GM18873 (cell line): ENCODE data around the gene PDE6B.

Experiments used
- ATAC-seq: cut with Tn5 transposase; IDR thresholded peaks from one replicate; pipeline ENCODE4 v1.9.1; 2021; ENCODE audit warnings: mild to moderate bottlenecking, moderate library complexity, moderate number of reproducible peaks; ENCODE audit not compliant: unreplicated experiment, low FRiP score

The PDE6B gene

GRCh38 chr4:717601-718320 lies 92.4 kb downstream of the PDE6B start:
- ATAC-seq: no peak

GRCh38 chr4:718460-718859 lies 93.1 kb downstream of the PDE6B start:
- ATAC-seq: no peak
